ENCODE results near the gene GHITM. TPM values are rescaled to one million over a fixed set of nuclear protein-coding genes. Genes with fewer than 3 reads are reported as not detected.

Gene GHITM
- total RNA-seq, 4 donors from 2014 or later: 137 to 289 (median 182) TPM

DNA sequence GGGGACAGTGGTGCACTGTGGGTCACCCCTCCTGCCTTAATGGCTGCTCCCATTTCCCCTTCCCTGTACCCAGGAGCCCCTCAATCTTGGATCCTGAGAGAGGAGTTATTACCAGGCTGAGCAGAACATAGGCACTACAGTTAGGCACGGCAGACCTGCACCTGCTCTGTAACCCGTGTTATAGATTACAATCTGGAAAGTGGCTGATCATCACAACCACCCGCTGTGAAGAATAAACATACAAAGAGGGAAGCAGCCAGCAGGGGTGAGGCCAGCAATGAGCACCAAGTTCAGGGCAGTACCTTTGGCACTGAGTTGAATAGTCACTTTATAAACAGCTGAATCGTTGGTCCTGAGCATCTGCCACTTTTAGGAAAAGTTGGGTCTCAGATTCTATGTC, 56.8 kb downstream of the GHITM start:
- intact Hi-C loops (cut with DNase I): no loop called here
- Histone ChIP-seq H3K27ac (no peak overlapping the region), H3K36me3 (peaks cover 0 to 15% (median 0%) of the 10 kb centered on the region in 3 donors), H3K27me3 (peaks cover 0 to 35% (median 6%) of the 10 kb centered on the region in 4 donors), H3K9me3 (no peaks in the 10 kb centered on the region), H3K4me1 (peaks cover 0 to 51% (median 12%) of the 10 kb centered on the region in 3 donors), H3K4me3 (no peak overlapping the region)
- DNase-seq: no peak
- 21 to 27% methylated on average over 4 of the region's 4 CpGs for WGBS, 2 donors
- TF ChIP-seq, protein P1, sequence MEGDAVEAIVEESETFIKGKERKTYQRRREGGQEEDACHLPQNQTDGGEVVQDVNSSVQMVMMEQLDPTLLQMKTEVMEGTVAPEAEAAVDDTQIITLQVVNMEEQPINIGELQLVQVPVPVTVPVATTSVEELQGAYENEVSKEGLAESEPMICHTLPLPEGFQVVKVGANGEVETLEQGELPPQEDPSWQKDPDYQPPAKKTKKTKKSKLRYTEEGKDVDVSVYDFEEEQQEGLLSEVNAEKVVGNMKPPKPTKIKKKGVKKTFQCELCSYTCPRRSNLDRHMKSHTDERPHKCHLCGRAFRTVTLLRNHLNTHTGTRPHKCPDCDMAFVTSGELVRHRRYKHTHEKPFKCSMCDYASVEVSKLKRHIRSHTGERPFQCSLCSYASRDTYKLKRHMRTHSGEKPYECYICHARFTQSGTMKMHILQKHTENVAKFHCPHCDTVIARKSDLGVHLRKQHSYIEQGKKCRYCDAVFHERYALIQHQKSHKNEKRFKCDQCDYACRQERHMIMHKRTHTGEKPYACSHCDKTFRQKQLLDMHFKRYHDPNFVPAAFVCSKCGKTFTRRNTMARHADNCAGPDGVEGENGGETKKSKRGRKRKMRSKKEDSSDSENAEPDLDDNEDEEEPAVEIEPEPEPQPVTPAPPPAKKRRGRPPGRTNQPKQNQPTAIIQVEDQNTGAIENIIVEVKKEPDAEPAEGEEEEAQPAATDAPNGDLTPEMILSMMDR (IDR thresholded peaks at IDR 0.05): no peak
- no peak for TF ChIP-seq POLR2A (IDR thresholded peaks at IDR 0.05)

DNA sequence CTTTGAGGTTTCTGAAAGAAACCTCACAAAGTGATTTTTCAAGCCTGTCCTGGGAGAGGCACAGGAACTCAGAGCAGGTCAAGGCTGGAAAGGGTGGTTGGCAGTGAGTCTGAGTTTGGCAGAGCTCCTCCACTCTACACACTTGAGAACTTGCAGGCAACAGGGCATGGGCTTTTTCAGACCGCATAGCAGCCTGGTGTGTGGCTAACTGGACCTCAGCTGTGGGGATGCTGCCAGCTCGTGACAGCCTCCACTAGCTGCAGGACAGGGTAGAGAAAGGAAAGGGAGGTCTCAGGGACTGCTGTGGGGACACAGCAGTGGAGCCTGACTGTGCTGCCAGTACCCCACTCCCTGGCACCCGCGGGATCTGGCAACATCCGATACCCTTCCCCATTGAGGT, 57.6 kb downstream of the GHITM start:
- intact Hi-C loops (cut with DNase I): no loop called here
- Histone ChIP-seq H3K4me1 (peaks cover 0 to 42% (median 10%) of the 10 kb centered on the region in 3 donors), H3K36me3 (peaks cover 0 to 16% (median 0%) of the 10 kb centered on the region in 3 donors), H3K27ac (no peak overlapping the region), H3K4me3 (no peak overlapping the region), H3K9me3 (no peaks in the 10 kb centered on the region), H3K27me3 (peaks cover 0 to 35% (median 6%) of the 10 kb centered on the region in 4 donors)
- 31 to 45% methylated on average over 5 of the region's 5 CpGs for WGBS, 2 donors
- no peak for DNase-seq
- TF ChIP-seq, protein P1 (IDR thresholded peaks at IDR 0.05): no peak
- TF ChIP-seq POLR2A (IDR thresholded peaks at IDR 0.05): no peak

DNA sequence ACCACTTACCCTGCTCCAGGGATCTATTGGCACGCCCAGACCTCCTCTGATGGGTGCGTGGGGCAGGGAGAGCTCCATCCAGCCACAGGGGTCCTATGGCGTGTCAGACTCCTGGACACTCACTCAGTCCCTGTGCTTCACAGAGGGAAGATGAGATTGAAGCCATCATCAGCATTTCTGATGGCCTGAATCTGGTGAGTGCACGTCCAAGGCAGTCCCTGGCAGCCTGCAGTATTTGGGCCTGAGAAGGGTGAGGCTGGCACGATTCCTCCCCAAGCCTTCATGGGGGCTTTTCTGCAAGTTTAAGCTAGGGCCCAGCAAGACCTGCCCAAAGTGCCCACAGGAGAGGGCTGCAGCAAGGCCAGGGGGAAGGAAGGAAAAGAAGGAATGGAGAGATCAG, 58.3 kb downstream of the GHITM start:
- no peak overlapping the region for H3K27ac ChIP-seq
- peaks cover 0 to 41% (median 10%) of the 10 kb centered on the region in 3 donors for H3K4me1 ChIP-seq
- TF ChIP-seq, protein P1 (IDR thresholded peaks at IDR 0.05): no peak
- no peak for TF ChIP-seq POLR2A (IDR thresholded peaks at IDR 0.05)
- H3K4me3 ChIP-seq: no peak overlapping the region
- peaks cover 0 to 35% (median 6%) of the 10 kb centered on the region in 4 donors for H3K27me3 ChIP-seq
- H3K36me3 ChIP-seq: peaks cover 0 to 16% (median 0%) of the 10 kb centered on the region in 3 donors
- intact Hi-C loops (cut with DNase I): no loop called here
- DNase-seq: no peak
- 49 to 100% methylated on average over 1 to 3 of the region's 5 CpGs for WGBS, 2 donors
- no peaks in the 10 kb centered on the region for H3K9me3 ChIP-seq

DNA sequence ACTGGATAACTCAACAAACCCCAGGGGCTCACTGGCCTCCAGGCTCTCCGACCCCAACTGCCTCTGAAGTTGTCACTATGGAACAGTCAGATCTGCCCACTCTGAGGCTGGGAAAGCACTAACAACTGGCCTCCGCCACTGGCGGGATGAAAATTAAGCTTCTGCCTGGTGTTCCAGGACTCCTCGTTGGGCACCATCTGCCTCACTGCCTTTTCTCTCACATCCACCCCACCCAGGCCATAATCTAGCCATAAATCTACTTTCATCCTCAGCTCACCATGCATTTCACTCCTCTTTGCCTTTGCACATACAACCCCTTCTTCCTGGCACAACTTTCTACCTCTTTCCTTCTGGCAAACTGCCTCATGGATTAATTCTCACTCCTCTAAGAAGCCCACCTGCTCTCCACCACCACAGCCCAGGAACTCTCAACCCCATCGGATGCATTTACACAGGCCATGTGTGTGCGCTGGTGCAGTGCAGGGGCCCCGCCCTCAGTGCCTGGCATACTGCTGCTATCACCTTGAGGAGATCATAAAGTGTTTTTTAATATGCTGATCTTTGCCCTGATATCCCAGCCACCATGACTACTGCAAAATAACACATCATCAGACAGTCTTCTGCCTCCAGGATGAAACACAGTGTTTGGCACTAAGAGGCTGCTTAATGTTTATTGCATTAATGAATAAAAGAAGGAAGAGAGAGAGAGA, 59.1 kb downstream of the GHITM start:
- no peak for TF ChIP-seq POLR2A (IDR thresholded peaks at IDR 0.05)
- TF ChIP-seq, protein P1 (IDR thresholded peaks at IDR 0.05): no peak
- Histone ChIP-seq H3K4me1 (peaks cover 0 to 41% (median 10%) of the 10 kb centered on the region in 3 donors), H3K9me3 (no peaks in the 10 kb centered on the region), H3K4me3 (no peak overlapping the region), H3K36me3 (peaks cover 0 to 16% (median 0%) of the 10 kb centered on the region in 3 donors), H3K27me3 (peaks cover 0 to 28% (median 6%) of the 10 kb centered on the region in 4 donors), H3K27ac (no peak overlapping the region)
- no peak for DNase-seq
- intact Hi-C loops (cut with DNase I): no loop called here
- 82 to 90% methylated on average over 6 to 7 of the region's 7 CpGs for WGBS, 2 donors

DNA sequence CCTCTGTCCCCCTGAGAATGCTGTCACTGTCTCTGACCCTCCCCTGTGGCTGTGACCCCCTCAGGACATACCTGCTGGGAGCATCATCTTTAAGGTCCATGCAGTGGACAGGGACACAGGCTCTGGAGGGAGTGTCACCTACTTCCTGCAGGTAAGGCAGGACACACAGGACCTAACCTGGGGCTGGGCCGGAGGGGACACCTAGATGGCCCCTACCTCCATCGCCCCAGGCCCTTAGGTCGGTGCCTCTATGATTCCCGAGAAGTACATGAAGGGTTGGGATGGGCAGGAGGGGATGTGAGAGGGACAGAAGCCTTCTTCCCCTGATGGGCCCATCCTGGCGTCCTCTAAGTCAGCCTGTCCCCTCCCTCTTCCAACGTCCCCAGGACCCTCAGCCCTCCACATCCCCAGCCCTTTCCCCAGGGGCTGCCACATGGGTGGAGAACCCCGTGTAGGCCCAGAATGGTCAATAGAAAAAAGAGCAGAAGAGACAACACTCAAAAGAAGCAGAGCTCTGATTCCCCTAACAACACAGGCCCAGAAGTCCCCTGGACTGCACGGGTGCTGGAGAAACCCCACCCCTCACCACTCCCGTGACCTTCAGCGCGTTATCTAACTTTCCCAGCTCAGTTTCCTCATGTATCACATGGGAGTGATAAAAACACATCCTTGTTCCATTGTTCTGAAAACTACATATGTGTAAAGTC, 61.4 kb downstream of the GHITM start:
- H3K27me3 ChIP-seq: peaks cover 0 to 4% (median 0%) of the 10 kb centered on the region in 4 donors
- no peaks in the 10 kb centered on the region for H3K9me3 ChIP-seq
- H3K36me3 ChIP-seq: peaks cover 0 to 16% (median 0%) of the 10 kb centered on the region in 3 donors
- intact Hi-C loops (cut with DNase I): no loop called here
- no peak overlapping the region for H3K4me3 ChIP-seq
- DNase-seq: no peak
- TF ChIP-seq, protein P1 (IDR thresholded peaks at IDR 0.05): no peak
- TF ChIP-seq POLR2A (IDR thresholded peaks at IDR 0.05): no peak
- H3K4me1 ChIP-seq: peaks cover 0 to 20% (median 0%) of the 10 kb centered on the region in 3 donors
- no peak overlapping the region for H3K27ac ChIP-seq
- WGBS, 2 donors: 63 to 88% methylated on average over 6 to 7 of the region's 11 CpGs

Data from esophagus squamous epithelium (tissue), 5 donors.